GM23338 (cell line): ENCODE measurements around the gene ZBTB40. TPM values are rescaled to one million over a fixed set of nuclear protein-coding genes. Genes with fewer than 3 reads are reported as not detected.

ENCODE experiments used
- ATAC-seq: fragments of 200-7000 bp; cut with Tn5 transposase; 3 replicates; pipeline ENCODE4 v1.9.1; 2020
- DNase-seq: peaks from one replicate; pipeline ENCODE4 v3.0.0-alpha.2; 2015; ENCODE audit warnings: low spot score
- H2AFZ ChIP-seq: fragments of 200-600 bp; sonication (generic); 2 replicates; pipeline ENCODE4 v1.8.0; 2016; ENCODE audit warnings: antibody characterized with exemption, mild to moderate bottlenecking, moderate library complexity
- H3F3A ChIP-seq: fragments of 200-600 bp; sonication (generic); replicated peaks from 2 replicates; pipeline ENCODE4 v1.8.0; 2017; ENCODE audit warnings: antibody characterized with exemption, mixed run types, low read depth
- H3K27ac ChIP-seq: fragments of 200-600 bp; sonication (generic); 2 replicates; pipeline ENCODE4 v1.6.1; 2016; ENCODE audit warnings: low read depth
- H3K27me3 ChIP-seq: fragments of 200-600 bp; sonication (generic); 2 replicates; pipeline ENCODE4 v1.8.0; 2016; ENCODE audit warnings: mild to moderate bottlenecking, mixed run types, moderate library complexity; ENCODE audit not compliant: insufficient read depth
- H3K36me3 ChIP-seq: fragments of 200-600 bp; sonication (generic); 2 replicates; pipeline ENCODE4 v1.8.0; 2016; ENCODE audit warnings: mild to moderate bottlenecking; ENCODE audit not compliant: insufficient read depth
- H3K4me1 ChIP-seq: fragments of 200-600 bp; sonication (generic); 2 replicates; pipeline ENCODE4 v1.8.0; 2016; ENCODE audit warnings: mild to moderate bottlenecking, moderate library complexity; ENCODE audit not compliant: insufficient read depth
- H3K4me2 ChIP-seq: fragments of 200-600 bp; sonication (generic); 2 replicates; pipeline ENCODE4 v1.7.1; 2017; ENCODE audit warnings: mixed run types
- H3K4me3 ChIP-seq: fragments of 200-600 bp; sonication (generic); 2 replicates; pipeline ENCODE4 v1.6.1; 2016; ENCODE audit warnings: mixed run types
- H3K79me2 ChIP-seq: fragments of 200-600 bp; sonication (generic); replicated peaks from 2 replicates; pipeline ENCODE4 v1.8.0; 2017; ENCODE audit warnings: mild to moderate bottlenecking; ENCODE audit not compliant: insufficient read depth
- H3K9me2 ChIP-seq: fragments of 200-600 bp; sonication (generic); 2 replicates; pipeline ENCODE4 v1.8.0; 2017; ENCODE audit not compliant: insufficient read depth
- H4K20me1 ChIP-seq: fragments of 200-600 bp; sonication (generic); replicated peaks from 2 replicates; pipeline ENCODE4 v1.8.0; 2017; ENCODE audit warnings: mild to moderate bottlenecking; ENCODE audit not compliant: insufficient read depth
- H3K27ac Mint-ChIP-seq: 2 replicates; pipeline ENCODE4 v1.8.0; 2020; ENCODE audit warnings: inconsistent platforms, mild to moderate bottlenecking, moderate library complexity, mixed read lengths
- H3K27me3 Mint-ChIP-seq: 3 replicates; pipeline ENCODE4 v1.8.0; 2022; ENCODE audit warnings: low read depth, mild to moderate bottlenecking, moderate library complexity, mixed read lengths, inconsistent platforms; ENCODE audit not compliant: insufficient read depth, poor library complexity
- H3K36me3 Mint-ChIP-seq: 3 replicates; pipeline ENCODE4 v1.8.0; 2021; ENCODE audit warnings: low read depth, mild to moderate bottlenecking, inconsistent platforms, moderate library complexity, mixed read lengths
- H3K4me1 Mint-ChIP-seq: 3 replicates; pipeline ENCODE4 v1.8.0; 2020; ENCODE audit warnings: mild to moderate bottlenecking, inconsistent platforms, mixed read lengths
- H3K4me3 Mint-ChIP-seq: 3 replicates; pipeline ENCODE4 v1.8.0; 2021; ENCODE audit warnings: moderate library complexity, mild to moderate bottlenecking, inconsistent platforms, mixed read lengths
- H3K9me3 Mint-ChIP-seq: 3 replicates; pipeline ENCODE4 v1.8.0; 2020; ENCODE audit warnings: moderate library complexity, mild to moderate bottlenecking, inconsistent platforms, mixed read lengths
- CREB1 ChIP-seq: fragments of 250-450 bp; sonication (Bioruptor Pico); IDR thresholded peaks from 2 replicates; pipeline ENCODE4 v1.5.0; 2020; ENCODE audit warnings: low read depth, mild to moderate bottlenecking, moderate library complexity
- ETS1 ChIP-seq: IDR thresholded peaks from 2 replicates; pipeline ENCODE4 v1.6.1; 2016; ENCODE audit warnings: antibody characterized with exemption
- EZH2 ChIP-seq: fragments of 200-600 bp; sonication (generic); IDR thresholded peaks from one replicate; pipeline ENCODE4 v1.8.0; 2017; ENCODE audit warnings: antibody characterized with exemption, mild to moderate bottlenecking, low read depth; ENCODE audit not compliant: unreplicated experiment
- NANOG ChIP-seq: IDR thresholded peaks from 2 replicates; pipeline ENCODE4 v1.6.1; 2016; ENCODE audit warnings: antibody characterized with exemption, borderline replicate concordance
- POLR2AphosphoS5 ChIP-seq: IDR thresholded peaks from 2 replicates; pipeline ENCODE4 v1.6.1; 2016; ENCODE audit warnings: antibody characterized with exemption, low read depth
- REST ChIP-seq: IDR thresholded peaks from one replicate; pipeline ENCODE4 v1.6.1; 2018; ENCODE audit warnings: antibody characterized with exemption; ENCODE audit not compliant: unreplicated experiment
- ZNF462 ChIP-seq: fragments of 250-450 bp; sonication (Bioruptor Pico); IDR thresholded peaks from 2 replicates; pipeline ENCODE4 v1.5.0; 2020; ENCODE audit warnings: mild to moderate bottlenecking, moderate library complexity
- polyA plus RNA-seq: library from polyadenylated mRNA; unstranded; fragments of >200 nt; fragmentation: Nextera tagmentation; extraction: Ambion mirVana; gene quantifications from 2 replicates; pipeline ENCODE4 v1.2.1, GENCODE V29; 2016
- total RNA-seq: library from RNA; depleted of rRNA; stranded (reverse); fragments of >200 nt; shearing (Covaris generic); gene quantifications from 2 replicates; pipeline ENCODE4 v1.2.3, GENCODE V29; 2014

The ZBTB40 gene
- total and polyA plus RNA-seq, 2 experiments from 2014 or later: 3.1 to 22.7 TPM

GRCh38 chr1:22418312-22418711 lies 33.3 kb upstream of the ZBTB40 start:
- H4K20me1 ChIP-seq: no peaks in the 10 kb centered on the region
- H3K27ac Mint-ChIP-seq: no peak overlapping the region
- ATAC-seq: no peak
- no peak overlapping the region for H3K4me2 ChIP-seq
- H3K4me3 Mint-ChIP-seq: no peak overlapping the region
- no peak for DNase-seq
- H3K27ac ChIP-seq: no peak overlapping the region
- no peaks in the 10 kb centered on the region for H3K36me3 ChIP-seq
- H3K79me2 ChIP-seq: no peaks in the 10 kb centered on the region
- H3K4me1 Mint-ChIP-seq: peaks cover 9% of the 10 kb centered on the region; the same call in 2 of the 3 replicates
- H3K4me1 ChIP-seq: peaks cover 4% of the 10 kb centered on the region; the same call in 1 of the 2 replicates
- H3K27me3 ChIP-seq: no peaks in the 10 kb centered on the region
- no peaks in the 10 kb centered on the region for H3K9me3 Mint-ChIP-seq
- H3F3A ChIP-seq: no peaks in the 10 kb centered on the region
- H3K9me2 ChIP-seq: no peaks in the 10 kb centered on the region
- H3K27me3 Mint-ChIP-seq: peaks cover 8% of the 10 kb centered on the region
- no peaks in the 10 kb centered on the region for H3K36me3 Mint-ChIP-seq
- H3K4me3 ChIP-seq: no peak overlapping the region
- no peak for TF ChIP-seq REST
- TF ChIP-seq CREB1 (CRISPR knock-in tag): no peak
- no peak for TF ChIP-seq ZNF462 (CRISPR knock-in tag)
- TF ChIP-seq POLR2AphosphoS5: no peak
- no peak for TF ChIP-seq ETS1
- no peak for TF ChIP-seq NANOG
- TF ChIP-seq EZH2: no peak
- no peak overlapping the region; the same call in 1 of the 2 replicates for H2AFZ ChIP-seq
